GM18505 (cell line): ENCODE results near the gene FBXL19.
"Not testable (repeated sequence)": the region's sequence is repeated elsewhere in the genome, so short reads cannot be mapped to it uniquely, and the experiment has no call there.

Source experiments
- ATAC-seq: cut with Tn5 transposase; IDR thresholded peaks from one replicate; pipeline ENCODE4 v1.9.1; 2021; ENCODE audit not compliant: unreplicated experiment
- POLR2A ChIP-seq: IDR thresholded peaks from 4 replicates; pipeline ENCODE4 v1.6.1; 2011; ENCODE audit warnings: borderline replicate concordance; ENCODE audit not compliant: insufficient read depth, insufficient read length; ENCODE audit errors: extremely low read depth

Gene FBXL19

DNA sequence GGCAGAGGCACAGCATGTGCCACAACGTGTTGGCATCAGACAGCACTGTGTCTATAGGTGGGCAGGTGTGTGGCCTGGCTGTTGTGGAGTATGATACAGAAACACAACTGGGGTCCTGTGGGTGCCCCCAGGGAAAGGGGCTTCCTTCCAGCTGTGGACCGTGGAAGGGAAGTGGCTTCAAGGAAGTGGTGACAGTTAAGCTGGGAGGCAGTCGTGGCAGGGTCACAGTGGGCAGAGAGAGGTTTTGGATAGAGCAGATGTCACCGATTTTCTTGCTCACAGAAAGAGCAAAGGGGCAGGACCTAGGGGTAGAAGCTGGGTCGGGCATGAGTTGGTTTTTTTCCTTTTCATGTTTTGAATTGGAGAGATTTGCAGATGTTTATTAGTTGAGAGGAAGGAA, 14.3 kb downstream of the FBXL19 start:
- no peak for TF ChIP-seq POLR2A
- no peak for ATAC-seq

GRCh38 chr16:30939571-30939970, 16.2 kb downstream of the FBXL19 start:
- not testable (repeated sequence) for ATAC-seq

- ATAC-seq: peak; percentile 72
- TF ChIP-seq POLR2A: no peak
Observed at GRCh38 chr16:30941600-30942425, 18.4 kb downstream of the FBXL19 start.

DNA sequence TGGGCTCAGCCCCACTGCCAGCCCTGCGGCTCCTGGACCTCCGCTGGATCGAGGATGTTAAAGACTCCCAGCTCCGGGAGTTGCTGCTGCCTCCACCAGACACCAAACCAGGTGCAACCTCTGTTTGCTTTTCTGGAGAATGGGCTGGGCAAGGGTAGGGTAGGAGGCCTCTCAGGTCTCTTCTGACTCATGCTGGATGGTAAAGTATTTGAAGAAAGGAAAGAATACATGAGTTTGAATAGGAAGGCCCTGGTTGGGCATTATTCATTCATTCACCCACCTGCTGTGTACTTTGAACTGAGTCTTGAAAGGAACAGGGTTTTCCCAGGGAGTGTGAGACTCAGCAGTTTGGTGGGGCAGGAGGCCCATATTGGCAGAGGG, 19.0 kb downstream of the FBXL19 start:
- ATAC-seq: peak; percentile 7
- no peak for TF ChIP-seq POLR2A

GRCh38 chr16:30944352-30944751, 21.0 kb downstream of the FBXL19 start:
- no peak for ATAC-seq
- TF ChIP-seq POLR2A: no peak

DNA sequence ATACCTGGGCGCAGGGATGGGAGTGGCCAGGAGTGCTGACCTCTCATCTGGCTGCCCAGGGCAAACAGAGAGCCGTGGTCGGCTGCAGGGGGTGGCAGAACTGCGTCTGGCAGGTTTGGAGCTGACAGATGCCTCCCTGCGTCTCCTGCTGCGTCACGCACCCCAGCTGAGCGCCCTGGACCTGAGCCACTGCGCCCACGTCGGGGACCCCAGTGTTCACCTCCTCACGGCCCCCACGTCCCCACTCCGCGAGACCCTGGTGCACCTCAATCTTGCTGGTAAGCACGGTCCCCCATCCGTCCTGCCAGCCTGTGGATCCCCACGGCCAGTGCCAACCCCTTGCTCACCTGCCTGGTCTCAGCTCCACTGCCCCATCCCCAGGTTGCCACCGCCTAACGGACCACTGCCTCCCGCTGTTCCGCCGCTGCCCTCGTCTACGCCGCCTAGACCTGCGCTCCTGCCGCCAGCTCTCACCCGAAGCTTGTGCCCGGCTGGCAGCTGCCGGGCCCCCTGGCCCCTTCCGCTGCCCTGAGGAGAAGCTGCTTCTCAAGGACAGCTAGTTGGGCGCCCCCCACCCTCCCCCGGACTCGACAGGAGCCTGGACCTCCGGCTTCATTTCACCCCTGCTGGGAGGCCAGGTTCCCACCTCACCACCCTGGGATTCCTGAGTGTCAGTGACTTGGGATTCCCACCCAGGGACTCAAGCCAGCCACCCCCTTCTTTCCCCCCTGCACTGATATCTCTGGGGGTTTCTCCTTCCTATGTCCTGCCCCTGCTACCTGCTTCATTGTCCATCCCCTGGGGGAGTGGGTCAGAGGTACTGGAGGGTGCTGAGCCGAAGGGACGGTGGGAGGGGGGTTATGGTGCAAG, 23.5 kb downstream of the FBXL19 start:
- TF ChIP-seq POLR2A: no peak
- no peak for ATAC-seq

DNA sequence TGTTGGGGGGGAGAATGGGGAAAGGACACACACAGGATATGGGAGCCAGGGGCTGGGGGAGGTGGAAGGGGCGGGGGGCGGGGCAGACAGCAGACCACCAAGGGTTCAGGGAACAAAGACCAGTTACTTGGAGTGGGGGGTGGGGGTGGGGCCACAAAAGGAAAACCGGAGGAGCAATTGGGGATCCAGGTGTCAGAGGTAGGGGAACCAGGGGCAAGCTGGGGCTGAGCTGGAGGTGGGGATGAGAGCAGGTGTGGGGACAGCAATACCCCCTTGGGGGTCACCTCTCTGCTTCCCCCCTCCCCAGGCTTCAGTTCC, 24.1 kb downstream of the FBXL19 start:
- no peak for ATAC-seq
- no peak for TF ChIP-seq POLR2A

DNA sequence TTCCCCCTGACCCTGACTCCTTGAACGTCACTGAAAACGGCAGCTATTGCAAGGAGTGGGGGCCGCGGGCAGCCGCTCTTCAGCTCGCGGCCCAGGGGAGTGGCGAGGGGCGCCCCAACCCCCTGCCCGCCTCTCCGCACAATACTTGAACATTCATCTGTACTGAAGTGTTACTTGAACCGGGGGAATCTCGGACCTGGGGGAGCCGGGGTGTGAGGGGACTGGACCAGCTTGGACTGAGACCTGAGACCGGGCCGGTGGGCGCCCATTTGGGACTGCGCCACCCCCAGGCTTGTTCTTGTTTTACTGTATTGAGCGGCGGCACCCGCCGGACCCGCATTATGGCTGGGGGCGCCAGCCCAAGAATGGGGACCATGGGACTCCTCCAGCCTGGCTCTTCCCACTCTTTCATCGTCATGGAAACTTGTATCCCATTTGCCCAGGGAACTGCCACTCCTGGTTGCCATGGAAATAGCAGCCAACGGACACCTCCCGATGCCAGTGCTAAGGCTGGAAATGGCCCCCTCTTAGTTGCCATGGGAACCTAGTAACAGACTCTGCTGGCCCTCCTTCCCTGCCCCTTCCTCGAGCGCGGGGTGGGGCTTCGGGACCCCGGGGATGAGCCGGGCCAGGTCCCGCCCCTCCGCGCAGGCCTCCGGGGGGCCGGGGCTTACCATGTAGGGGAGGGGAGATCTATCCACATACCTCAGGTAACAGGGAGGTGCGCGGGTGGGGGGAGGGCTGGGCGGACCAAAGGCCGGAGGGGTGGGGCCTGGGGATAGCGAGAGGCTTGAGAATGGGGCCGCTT, 24.7 kb downstream of the FBXL19 start:
- ATAC-seq: peak; percentile 3
- TF ChIP-seq POLR2A: no peak

GRCh38 chr16:30948667-30949649, 25.6 kb downstream of the FBXL19 start, which contains the start of gene ORAI3:
Gene ORAI3 (plus strand): TSS chr16:30949068. CDS start chr16:30949290, 222 bp downstream.
- ATAC-seq: peak; percentile 72
- peak; percentile 89 for TF ChIP-seq POLR2A

- TF ChIP-seq POLR2A: peak; percentile 89
- peak; percentile 44 for ATAC-seq
Observed at GRCh38 chr16:30949650-30950515, 26.5 kb downstream of the FBXL19 start.

DNA sequence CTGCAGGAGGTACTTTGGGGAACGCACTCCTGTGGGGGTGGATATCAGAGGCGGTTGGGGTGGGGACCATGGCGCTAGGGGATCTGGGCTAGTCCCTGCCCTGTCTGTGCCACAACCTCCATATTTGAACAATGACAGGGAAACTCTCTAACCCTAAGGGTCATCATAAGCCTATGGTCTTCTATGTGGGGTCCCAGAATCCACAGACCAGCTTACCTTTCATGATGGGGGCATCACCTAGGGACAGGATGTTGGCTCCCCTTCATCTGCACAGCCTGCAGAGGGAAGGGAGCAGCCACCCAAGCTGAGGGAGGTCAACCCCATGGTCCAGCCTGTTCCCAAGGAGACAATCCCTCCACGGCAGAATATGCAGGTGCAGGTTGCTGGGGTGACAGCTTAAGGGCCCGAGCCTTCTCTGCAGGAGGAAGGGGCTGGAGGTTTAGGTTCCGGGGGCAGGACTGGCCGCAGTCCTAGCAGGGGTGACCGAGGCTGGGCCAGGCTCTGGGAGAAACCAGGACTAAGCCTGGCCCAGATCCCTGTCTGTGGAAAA, 27.2 kb downstream of the FBXL19 start:
- ATAC-seq: no peak

More for the DNA sequence above, 27.2 kb downstream of the FBXL19 start:
- no peak for TF ChIP-seq POLR2A
